Measurements from ENCODE around the gene UCN2.
"Not testable (repeated sequence)": the region's sequence is repeated elsewhere in the genome, so short reads cannot be mapped to it uniquely, and the experiment has no call there.

Gene UCN2

GRCh38 chr3:48561045-48561736, 2.4 kb downstream of the UCN2 start:
- DNase-seq (ENCODE audit: low read depth in 2 of 2): no peak

- DNase-seq (ENCODE audit: low read depth in 2 of 2): no peak
These were observed 2.9 kb downstream of the UCN2 start for GRCh38 chr3:48560648-48561018.

- DNase-seq (ENCODE audit: low read depth in 2 of 2): no peak
These were observed 5.0 kb downstream of the UCN2 start for GRCh38 chr3:48558493-48559134.

GRCh38 chr3:48556796-48557626, 6.6 kb downstream of the UCN2 start, which contains the start of gene PFKFB4:
PFKFB4 (minus strand) TSS chr3:48556803; CDS start chr3:48556777, 26 bp downstream.
- DNase-seq (ENCODE audit: low read depth in 2 of 2): peak; percentile 98 to 99

GRCh38 chr3:48555949-48556795, 7.4 kb downstream of the UCN2 start:
- no peak for DNase-seq (ENCODE audit: low read depth in 2 of 2)

- DNase-seq (ENCODE audit: low read depth in 2 of 2): no peak
These were observed 8.2 kb downstream of the UCN2 start for GRCh38 chr3:48555231-48555948.

- DNase-seq (ENCODE audit: low read depth in 2 of 2): no peak
These were observed 9.4 kb downstream of the UCN2 start for GRCh38 chr3:48553886-48554845.

GRCh38 chr3:48553361-48553760, 10.2 kb downstream of the UCN2 start:
- no peak for DNase-seq (ENCODE audit: low read depth in 2 of 2)

- DNase-seq (ENCODE audit: low read depth in 2 of 2): no peak
These were observed 11.2 kb downstream of the UCN2 start for GRCh38 chr3:48552111-48552951.

- DNase-seq (ENCODE audit: low read depth in 2 of 2): not testable (repeated sequence)
These were observed 11.9 kb downstream of the UCN2 start for GRCh38 chr3:48551651-48552050.

- peak; percentile 42 to 68 for DNase-seq (ENCODE audit: low read depth in 2 of 2)
These were observed 14.6 kb downstream of the UCN2 start for GRCh38 chr3:48548729-48549705.

GRCh38 chr3:48548126-48548525, 15.5 kb downstream of the UCN2 start:
- DNase-seq (ENCODE audit: low read depth in 2 of 2): no peak

- DNase-seq (ENCODE audit: low read depth in 2 of 2): no peak
These were observed 17.3 kb downstream of the UCN2 start for GRCh38 chr3:48546203-48546829.

- DNase-seq (ENCODE audit: low read depth in 2 of 2): no peak
These were observed 19.4 kb downstream of the UCN2 start for GRCh38 chr3:48544141-48544540.

GRCh38 chr3:48543271-48543866, 20.2 kb downstream of the UCN2 start:
- no peak for DNase-seq (ENCODE audit: low read depth in 2 of 2)

- no peak for DNase-seq (ENCODE audit: low read depth in 2 of 2)
These were observed 25.1 kb downstream of the UCN2 start for GRCh38 chr3:48538451-48538850.

GRCh38 chr3:48536785-48537184, 26.8 kb downstream of the UCN2 start:
- DNase-seq (ENCODE audit: low read depth in 2 of 2): no peak
